Omental fat pad (tissue), 4 donors: ENCODE results near the gene NOL4L. TPM values are rescaled to one million over a fixed set of nuclear protein-coding genes. Genes with fewer than 3 reads are reported as not detected.

Experiments used
- ATAC-seq: fragments of 150-250 bp; one replicate; pipeline ENCODE4 v1.9.1; 2016; ENCODE audit warnings: mild to moderate bottlenecking, moderate library complexity; ENCODE audit not compliant: low FRiP score
- DNase-seq: peaks from one replicate; pipeline ENCODE4 v3.0.0-alpha.2; 2019; ENCODE audit warnings: low spot score
- total RNA-seq, 4 donors: library from RNA; depleted of rRNA; stranded (reverse); fragments of >200 nt; gene quantifications; one replicate each; pipeline ENCODE4 v1.1.0, GENCODE V29; 2016
- TF ChIP-seq, protein P1 (sequence below), 3 donors: fragments of 450-650 bp; IDR thresholded peaks; one replicate each; pipeline ENCODE4 v1.5.1; 2016 to 2017; ENCODE audit warnings: antibody characterized with exemption in 3 of 3, mild to moderate bottlenecking in 3 of 3, moderate library complexity in 2 of 3

Gene NOL4L
- total RNA-seq, 4 donors from 2014 or later = 6.8 to 15.3 (median 13.6) TPM

DNA sequence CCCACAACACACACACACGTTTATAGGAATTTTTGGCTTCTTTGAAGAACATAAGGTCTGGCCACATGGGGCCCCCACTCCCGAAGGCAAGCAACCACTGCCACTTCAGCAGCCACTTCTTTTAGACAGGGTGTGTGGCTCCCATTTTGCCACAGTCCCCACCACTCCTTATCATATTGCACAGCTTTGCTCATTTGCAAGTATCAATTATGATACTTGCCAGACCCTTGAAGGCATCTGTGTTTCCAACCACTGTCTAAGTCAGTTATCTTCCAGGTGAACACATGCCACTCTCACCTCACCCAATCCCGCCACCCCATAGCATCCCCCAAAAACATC lies 73.1 kb downstream of the NOL4L start:
- TF ChIP-seq, protein P1, sequence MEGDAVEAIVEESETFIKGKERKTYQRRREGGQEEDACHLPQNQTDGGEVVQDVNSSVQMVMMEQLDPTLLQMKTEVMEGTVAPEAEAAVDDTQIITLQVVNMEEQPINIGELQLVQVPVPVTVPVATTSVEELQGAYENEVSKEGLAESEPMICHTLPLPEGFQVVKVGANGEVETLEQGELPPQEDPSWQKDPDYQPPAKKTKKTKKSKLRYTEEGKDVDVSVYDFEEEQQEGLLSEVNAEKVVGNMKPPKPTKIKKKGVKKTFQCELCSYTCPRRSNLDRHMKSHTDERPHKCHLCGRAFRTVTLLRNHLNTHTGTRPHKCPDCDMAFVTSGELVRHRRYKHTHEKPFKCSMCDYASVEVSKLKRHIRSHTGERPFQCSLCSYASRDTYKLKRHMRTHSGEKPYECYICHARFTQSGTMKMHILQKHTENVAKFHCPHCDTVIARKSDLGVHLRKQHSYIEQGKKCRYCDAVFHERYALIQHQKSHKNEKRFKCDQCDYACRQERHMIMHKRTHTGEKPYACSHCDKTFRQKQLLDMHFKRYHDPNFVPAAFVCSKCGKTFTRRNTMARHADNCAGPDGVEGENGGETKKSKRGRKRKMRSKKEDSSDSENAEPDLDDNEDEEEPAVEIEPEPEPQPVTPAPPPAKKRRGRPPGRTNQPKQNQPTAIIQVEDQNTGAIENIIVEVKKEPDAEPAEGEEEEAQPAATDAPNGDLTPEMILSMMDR (IDR thresholded peaks at IDR 0.05) = no peak
- ATAC-seq (no peak), DNase-seq (no peak)

DNA sequence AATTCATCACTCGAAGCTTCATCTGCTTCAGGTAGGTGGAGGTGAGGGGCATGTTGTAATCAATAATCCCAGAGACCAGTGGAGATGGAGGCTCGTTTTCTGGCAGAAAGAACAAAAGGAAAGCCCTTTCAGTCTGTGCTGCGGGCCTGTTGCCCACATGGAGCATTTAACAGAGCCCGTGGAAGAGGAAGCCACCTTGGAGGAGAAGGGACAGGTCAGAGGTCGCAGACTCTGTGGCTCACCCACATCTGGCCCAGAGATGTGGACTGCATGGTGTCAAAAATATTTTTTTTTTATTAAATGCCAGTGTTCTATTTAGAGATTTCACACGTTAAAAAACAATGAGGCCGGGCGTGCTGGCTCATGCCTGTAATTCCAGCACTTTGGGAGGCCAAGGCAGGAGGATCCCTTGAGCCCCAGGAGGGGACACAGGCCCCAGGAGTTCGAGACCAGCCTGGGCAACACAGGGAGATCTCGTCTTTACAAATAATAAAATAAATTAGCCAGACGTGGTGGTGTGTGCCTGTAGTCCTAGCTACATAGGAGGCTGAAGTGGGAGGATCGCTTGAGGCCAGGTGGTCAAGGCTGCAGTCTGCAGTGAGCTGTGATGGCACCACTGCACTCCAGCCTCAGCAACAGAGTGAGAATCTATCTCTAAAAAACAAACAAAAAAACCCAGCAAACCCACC lies 73.6 kb downstream of the NOL4L start:
- TF ChIP-seq, protein P1 (IDR thresholded peaks at IDR 0.05) = no peak
- no peak for DNase-seq
- no peak for ATAC-seq

DNA sequence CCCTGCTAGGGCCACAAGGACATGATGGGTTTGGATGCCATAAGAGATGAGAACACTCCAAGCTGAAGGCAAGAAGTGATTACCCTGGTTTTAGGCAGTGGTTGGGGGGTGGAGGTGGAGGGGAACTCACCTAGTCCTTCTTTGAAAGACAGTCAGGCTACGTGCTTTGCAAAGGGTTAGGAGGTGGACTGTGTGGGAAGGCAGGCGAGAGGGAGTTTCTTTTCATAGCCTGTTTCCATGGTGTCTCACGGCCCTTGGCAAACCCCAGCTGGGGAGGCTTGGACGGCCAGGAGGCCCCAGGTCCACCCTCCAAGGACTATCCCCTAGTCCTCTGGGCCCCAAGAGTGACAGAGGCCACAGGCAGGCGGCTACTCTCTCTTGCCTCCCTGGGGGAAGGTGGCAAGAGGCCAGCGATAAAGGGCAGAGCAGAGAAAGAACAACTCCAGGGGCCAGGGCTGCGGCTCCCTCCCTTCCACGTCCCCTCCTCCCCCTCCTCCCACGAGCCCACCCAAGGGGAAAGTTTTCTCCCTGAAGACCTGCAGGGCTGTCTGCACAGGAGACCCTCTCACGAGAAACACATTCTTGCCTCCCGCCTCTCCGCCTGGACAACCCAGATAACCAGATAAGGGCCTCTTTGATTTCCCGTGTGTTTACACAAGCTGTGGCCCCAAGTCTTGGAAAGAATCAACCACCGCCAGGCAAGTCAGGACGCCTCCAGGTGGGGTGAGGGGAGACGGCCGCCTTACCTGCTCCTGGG lies 74.4 kb downstream of the NOL4L start:
- ATAC-seq (no peak), DNase-seq (no peak)
- TF ChIP-seq, protein P1 (IDR thresholded peaks at IDR 0.05) = no peak

DNA sequence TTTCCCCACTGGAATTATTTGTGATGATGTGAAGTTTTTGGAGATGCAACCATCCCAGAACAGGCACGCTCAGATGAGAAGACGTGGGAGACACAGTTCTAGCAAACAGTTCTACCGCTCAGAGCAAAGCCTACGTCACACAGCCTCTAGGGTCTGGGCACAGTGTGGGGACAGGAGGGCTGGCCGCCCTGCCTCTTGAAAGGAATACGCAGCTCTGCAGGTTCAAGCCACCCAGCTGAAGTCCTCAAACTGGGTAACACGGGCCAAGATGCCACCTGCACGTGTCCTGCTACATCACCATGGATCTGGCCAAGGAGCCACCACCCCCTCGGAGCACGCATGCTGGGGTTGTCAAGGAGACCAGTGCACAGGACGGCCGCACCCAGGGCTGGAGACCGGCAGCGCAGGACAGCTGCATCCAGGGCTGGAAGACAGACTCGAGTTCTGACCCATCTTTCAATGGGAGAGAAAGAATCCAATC lies 75.0 kb downstream of the NOL4L start:
- TF ChIP-seq, protein P1 (IDR thresholded peaks at IDR 0.05) = no peak
- DNase-seq (no peak), ATAC-seq (no peak)

DNA sequence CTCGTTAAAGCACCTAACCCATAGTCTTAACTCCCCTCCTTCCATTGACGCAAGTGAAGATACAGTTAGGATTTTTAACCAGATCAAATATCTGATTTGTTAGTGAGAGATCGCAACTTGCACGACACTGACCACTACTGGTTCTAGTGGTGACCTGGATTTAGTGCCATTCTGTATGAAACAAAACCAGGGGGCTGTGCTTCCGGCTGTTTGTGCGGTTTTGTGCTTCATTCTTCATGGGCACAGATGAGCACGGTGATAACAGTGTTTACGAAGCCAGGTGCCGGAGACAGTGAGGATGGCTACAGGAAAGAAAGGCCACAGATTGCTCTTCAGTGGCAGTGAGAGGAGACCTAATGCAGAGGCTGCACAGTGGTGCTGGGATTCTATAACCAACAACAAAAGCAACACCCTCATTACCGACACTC lies 75.5 kb downstream of the NOL4L start:
- ATAC-seq = no peak
- TF ChIP-seq, protein P1 (IDR thresholded peaks at IDR 0.05) = no peak
- no peak for DNase-seq

DNA sequence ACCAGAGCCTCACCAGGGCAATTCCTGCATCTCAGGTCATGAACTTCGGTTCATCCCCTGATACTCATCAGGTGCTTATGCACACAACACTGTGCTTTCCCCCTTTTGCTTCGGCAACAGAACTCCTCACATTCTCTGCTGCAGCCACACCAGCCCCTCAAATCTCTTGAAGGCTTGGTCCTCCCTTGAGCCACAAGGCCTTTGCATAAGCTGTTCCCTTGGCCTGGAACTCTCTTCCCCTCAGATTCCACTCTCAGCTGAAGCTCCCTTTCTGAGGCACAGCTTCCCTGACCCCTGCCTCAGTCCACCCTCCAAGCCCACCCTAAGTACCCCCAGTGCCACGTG lies 76.4 kb downstream of the NOL4L start:
- TF ChIP-seq, protein P1 (IDR thresholded peaks at IDR 0.05) = no peak
- no peak for DNase-seq
- ATAC-seq = no peak
